ENCODE data around the gene JTB.

GRCh38 chr1:153990468-153991150 is 13.1 kb upstream of the JTB start, which contains the start of gene RPS27:
- no peak for TF ChIP-seq CTCF (IDR thresholded peaks at IDR 0.05)
- no peak for TF ChIP-seq EZH2phosphoT487 (IDR thresholded peaks at IDR 0.05)
- TF ChIP-seq EZH2 (IDR thresholded peaks at IDR 0.05): no peak
